ENCODE results near the gene TREML4.

The TREML4 gene

DNA sequence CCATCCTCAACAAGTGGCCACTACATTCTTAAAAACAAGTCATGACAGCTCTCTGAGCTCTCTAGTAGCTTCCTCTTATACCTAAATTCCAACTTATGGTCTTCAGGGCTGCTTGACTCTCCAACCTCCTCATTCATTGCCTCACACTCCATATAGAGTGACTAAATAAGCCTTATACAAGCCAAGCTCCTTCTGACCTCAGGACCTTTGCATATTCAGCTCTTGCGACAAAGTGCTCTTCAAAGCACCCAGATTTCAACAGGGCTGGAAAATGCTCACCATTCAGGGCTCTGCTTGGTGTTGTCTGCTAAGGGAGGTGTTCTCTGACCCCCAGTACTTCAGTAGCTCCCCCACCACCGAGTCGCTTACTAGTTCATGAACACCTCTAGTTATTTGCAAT, 30.9 kb upstream of the TREML4 start:
- H3K9me3 Mint-ChIP-seq (ENCODE audit: low read depth), result no peaks in the 10 kb centered on the region
- peaks cover 68% of the 10 kb centered on the region for H3K4me1 Mint-ChIP-seq (ENCODE audit: low read depth)
- H3K4me3 Mint-ChIP-seq, result no peak overlapping the region
- H3K27me3 Mint-ChIP-seq, result no peaks in the 10 kb centered on the region
- peak overlapping the region; percentile 13 for H3K27ac Mint-ChIP-seq
- H3K36me3 Mint-ChIP-seq, result peaks cover 3% of the 10 kb centered on the region

DNA sequence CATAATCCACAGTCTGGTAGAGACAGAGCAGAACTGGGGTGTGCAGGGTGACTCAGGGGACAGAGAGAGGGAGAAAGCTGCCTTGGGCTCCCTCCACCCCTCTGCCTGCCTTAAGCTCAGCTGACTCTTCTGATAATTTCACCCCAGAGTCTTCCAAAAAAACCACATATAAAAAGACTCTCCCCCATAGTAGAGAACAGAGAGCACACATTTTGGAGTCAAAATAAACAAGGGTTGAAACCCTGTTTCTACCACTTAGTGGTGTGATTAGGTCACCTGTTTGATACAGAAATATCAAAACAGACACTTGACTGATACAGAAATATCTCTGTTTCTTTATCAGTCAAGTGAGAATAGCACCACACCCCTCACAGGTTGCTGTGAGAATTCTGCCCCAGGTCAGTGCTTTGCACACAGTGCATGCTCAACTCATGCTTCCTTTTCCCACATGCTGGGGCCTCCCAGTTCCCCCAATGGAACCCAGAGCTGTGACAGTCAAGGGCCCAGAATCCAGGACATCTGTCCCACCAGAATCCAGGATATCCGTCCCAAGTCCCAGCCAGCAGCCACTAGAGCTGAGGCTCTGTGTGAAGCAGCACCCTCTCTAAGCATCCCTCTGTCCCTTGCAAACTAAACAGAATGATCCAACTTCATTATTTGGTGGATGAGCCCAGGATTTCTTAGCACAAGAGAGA, 28.4 kb upstream of the TREML4 start:
- Mint-ChIP-seq H3K27me3 (no peaks in the 10 kb centered on the region), H3K36me3 (peaks cover 2% of the 10 kb centered on the region), H3K27ac (peak overlapping the region; percentile 89), H3K4me1 (ENCODE audit: low read depth) (peaks cover 75% of the 10 kb centered on the region), H3K4me3 (peak overlapping the region; percentile 74), H3K9me3 (ENCODE audit: low read depth) (no peaks in the 10 kb centered on the region)

DNA sequence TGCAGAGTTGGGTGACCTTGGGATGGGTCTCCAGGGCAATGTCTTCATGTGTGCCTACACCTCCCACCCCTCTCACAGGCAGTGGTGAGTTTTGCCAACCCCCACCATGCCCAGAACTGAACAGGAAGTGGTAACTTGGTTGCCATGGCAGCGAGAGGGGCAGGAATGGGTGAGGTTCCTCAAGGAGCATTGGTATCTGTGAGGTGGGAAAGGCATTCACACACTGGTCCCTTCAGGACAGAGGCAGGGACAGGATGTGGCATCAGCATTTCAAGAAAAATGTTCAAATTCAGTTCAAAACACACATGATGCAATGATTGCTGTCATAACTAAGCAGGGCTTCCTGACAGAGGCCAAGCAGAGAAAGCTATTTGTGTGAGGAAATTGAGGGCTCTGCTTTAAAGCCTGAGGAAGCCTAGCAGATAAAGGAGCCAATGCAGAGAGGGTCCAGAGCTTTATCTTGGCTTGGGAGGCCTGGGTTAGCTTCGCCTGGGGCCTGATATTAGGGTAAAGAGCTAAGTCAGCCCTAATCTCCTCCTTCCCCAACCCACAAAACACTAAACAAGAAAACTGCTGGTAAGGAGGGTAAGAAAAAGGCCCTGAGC, 27.8 kb upstream of the TREML4 start:
- H3K4me1 Mint-ChIP-seq (ENCODE audit: low read depth), result peaks cover 72% of the 10 kb centered on the region
- peak overlapping the region; percentile 74 for H3K4me3 Mint-ChIP-seq
- H3K27me3 Mint-ChIP-seq, result no peaks in the 10 kb centered on the region
- no peaks in the 10 kb centered on the region for H3K9me3 Mint-ChIP-seq (ENCODE audit: low read depth)
- H3K36me3 Mint-ChIP-seq, result no peaks in the 10 kb centered on the region
- H3K27ac Mint-ChIP-seq, result peak overlapping the region; percentile 89

DNA sequence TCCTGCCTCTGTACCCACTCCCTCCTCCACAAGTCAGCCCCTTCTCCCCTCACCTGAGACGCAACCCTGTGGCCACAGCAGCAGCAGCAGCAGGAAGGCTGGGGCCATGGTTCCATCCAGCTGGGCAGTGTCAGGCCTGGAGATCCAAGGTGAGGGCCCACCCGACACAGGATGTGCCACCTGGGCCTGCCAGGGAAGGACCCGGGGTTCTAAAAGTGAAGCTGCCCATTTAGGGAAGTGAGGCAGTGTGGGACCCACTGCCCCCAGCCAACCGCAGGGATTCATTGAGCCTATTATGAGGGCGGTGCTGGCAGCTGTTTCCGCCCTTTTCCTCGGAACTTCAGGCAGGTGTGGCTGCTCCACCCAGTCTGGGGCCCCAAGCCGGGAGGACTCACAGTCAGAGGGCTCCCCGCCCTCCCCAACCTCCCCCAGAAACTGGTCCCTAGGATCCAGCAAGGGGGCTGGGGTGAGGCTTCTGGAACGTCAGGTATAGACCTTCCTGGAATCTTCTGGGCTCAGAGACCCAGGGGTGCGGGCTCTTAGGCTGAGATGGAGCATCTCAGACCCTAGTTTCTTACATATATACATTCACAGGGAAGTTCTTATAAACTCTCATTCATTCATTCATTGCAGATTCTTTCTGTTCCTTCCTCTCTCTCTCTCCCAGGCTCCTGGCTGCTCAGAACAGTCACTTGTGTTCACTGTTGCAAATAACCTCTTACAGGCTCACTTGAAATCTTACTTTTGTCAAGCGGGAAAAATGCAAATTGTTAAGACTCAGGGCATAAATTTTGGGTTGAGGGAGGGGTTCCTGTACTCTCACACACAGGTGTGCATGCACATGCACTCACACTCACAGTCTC, 27.0 kb upstream of the TREML4 start, which contains the start of gene TREML2:
TSS of gene TREML2 (minus strand) at position 249 of the 863 bp plus-strand sequence. CDS start at position 108, 141 bp downstream.
- Mint-ChIP-seq H3K4me1 (ENCODE audit: low read depth) (peaks cover 72% of the 10 kb centered on the region), H3K27me3 (no peaks in the 10 kb centered on the region), H3K9me3 (ENCODE audit: low read depth) (no peaks in the 10 kb centered on the region), H3K27ac (peak within 1 kb of the TSS; percentile 89), H3K36me3 (no peaks in the 10 kb centered on the region), H3K4me3 (peak within 1 kb of the TSS; percentile 74)

DNA sequence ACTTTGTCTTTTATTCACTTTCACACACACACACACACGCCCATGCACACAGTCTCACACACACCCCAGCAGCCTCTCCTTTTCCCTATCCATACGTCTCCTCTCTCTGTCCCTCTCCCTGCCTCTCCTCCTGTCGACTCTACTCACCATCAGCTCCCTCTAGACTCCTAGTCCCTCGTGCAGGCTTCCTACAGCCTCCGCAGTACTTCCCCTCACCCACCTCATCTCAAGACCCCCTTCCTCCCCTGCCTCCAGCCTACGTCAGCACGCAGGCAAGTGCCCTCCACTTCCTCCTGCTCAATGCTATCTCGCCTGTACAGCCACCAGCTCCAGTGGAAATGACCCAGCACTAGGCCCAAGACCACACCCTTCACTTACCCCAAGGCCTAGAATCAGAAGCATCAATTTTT, 26.4 kb upstream of the TREML4 start:
- H3K36me3 Mint-ChIP-seq, result no peaks in the 10 kb centered on the region
- H3K4me3 Mint-ChIP-seq, result peak overlapping the region; percentile 74
- H3K27me3 Mint-ChIP-seq, result no peaks in the 10 kb centered on the region
- no peaks in the 10 kb centered on the region for H3K9me3 Mint-ChIP-seq (ENCODE audit: low read depth)
- H3K27ac Mint-ChIP-seq, result peak overlapping the region; percentile 89
- peaks cover 69% of the 10 kb centered on the region for H3K4me1 Mint-ChIP-seq (ENCODE audit: low read depth)

DNA sequence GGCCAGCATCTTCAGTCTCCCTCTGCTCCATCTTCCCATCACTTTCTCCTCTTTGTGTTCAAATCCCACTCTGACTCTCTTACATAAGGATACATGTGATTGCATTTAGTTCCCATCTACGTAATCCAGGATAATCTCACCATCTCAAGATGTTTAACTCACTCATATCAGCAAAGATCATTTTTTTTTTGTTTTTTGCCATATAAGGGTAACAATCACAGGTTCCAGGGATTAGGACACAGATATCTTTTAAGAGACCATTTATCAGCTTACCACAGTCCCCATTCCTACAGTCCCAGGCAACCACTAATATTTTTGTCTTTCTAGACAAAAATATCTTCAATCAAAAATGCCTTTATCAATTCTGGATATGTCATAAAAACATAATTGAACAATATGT, 24.0 kb upstream of the TREML4 start:
- Mint-ChIP-seq H3K4me3 (no peak overlapping the region), H3K27me3 (no peaks in the 10 kb centered on the region), H3K4me1 (ENCODE audit: low read depth) (peaks cover 53% of the 10 kb centered on the region), H3K36me3 (peaks cover 3% of the 10 kb centered on the region), H3K9me3 (ENCODE audit: low read depth) (no peaks in the 10 kb centered on the region), H3K27ac (no peak overlapping the region)

DNA sequence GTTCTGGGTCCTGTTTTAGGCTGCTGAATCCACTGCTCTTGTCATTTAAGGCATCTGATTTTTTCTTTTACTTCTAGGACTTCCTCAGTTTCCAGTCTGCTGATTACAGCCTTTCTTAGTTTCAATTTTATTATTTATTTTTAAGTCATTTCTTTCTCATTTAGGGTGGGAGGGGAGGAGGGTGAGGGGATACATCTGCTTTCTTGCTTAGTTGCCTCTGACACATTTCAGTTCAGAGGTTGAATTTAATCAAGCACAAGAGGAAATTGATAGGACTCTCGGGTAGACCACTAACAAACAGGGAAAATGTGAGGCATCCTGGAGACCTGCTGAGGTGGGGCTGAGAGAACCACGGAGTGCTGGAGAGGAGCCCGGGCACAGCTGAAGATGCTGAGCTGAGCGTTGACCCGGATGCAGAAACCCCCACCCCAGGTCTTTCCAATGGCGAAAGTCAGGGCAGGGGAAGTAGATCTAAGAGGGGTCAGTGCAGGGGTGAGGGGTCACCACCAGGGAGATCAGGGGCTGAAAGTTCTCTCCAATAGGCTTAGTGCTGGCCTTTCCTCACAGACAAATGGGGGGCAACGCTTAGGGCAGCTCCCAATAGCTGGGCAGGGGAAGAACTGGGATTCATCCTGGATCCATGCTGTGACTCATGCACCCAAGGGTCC, 19.6 kb upstream of the TREML4 start:
- Mint-ChIP-seq H3K36me3 (peaks cover 3% of the 10 kb centered on the region), H3K27ac (no peak overlapping the region), H3K9me3 (ENCODE audit: low read depth) (no peaks in the 10 kb centered on the region), H3K4me1 (ENCODE audit: low read depth) (peaks cover 11% of the 10 kb centered on the region), H3K27me3 (no peaks in the 10 kb centered on the region), H3K4me3 (no peak overlapping the region)

DNA sequence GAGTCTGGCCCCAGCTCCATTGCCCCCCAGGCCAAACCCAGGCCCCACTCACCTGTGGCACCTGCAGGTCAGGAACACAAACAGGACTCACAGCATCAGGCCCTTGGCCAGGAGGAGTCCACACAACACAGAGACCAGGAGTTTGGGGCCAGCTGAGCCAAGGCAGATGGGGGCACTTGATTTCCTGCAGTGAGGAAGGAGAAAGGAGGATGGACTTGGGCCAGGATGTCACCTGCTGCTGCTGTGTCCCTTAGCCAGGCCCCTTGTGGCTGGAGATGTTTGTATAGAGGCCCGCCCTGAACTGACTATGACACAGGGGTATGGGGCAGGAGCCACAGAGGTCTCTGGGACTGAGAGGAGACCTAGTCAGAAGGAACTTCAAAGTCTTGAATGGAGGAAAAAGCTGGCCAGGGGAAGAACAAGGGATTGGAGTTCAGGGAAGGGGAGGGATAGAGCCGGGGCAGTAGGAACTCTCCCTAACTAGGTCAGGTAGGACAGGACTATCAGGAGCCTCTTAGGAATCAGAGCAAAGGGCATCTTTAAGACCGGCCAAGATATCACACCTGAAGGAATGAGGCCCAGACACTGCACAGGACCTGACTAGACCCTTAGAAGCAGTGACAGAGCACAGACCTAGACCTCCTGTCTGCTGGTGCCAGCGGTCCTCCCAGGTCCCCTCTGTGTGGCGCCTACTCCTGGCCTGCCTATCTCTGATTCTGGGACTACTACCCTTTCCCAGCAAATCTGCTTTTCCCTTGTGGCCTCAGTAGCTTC, 18.4 kb upstream of the TREML4 start:
- Mint-ChIP-seq H3K27ac (no peak overlapping the region), H3K27me3 (no peaks in the 10 kb centered on the region), H3K36me3 (peaks cover 7% of the 10 kb centered on the region), H3K9me3 (ENCODE audit: low read depth) (peaks cover 6% of the 10 kb centered on the region), H3K4me3 (no peak overlapping the region), H3K4me1 (ENCODE audit: low read depth) (peaks cover 5% of the 10 kb centered on the region)

DNA sequence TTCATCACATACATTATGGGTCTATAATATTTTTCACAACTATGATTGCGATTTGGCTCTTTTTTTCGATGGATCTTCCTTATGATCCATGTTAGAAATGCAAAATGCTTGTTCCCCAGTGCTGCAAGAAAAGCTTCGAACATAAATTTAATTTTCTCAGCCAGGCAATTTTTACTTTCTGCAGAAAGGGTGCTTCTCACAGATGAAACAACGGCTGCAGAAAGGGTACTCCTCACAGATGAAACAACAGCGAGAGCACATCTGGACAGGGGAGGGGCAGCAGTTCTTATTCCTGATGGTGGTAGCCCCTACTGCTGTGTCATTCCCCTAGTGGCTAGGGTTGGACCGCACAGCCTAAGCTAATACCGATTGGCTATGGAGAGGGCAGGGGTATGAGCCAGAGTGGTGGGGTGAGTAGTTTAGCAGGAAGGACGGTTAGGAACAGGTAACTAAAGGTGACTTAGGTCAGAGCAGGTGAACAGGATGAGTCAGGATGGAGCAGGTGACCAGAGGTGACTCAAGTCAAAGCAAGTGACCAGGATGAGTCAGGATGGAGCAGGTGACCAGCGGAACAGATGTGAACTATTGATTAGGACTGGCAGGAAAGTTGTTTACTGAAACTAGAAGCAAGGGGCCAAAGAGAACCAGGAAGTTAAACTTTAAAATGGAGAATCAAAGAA, 13.4 kb upstream of the TREML4 start:
- H3K27ac Mint-ChIP-seq, result no peak overlapping the region
- H3K27me3 Mint-ChIP-seq, result no peaks in the 10 kb centered on the region
- H3K4me3 Mint-ChIP-seq, result no peak overlapping the region
- H3K4me1 Mint-ChIP-seq (ENCODE audit: low read depth), result peaks cover 2% of the 10 kb centered on the region
- peaks cover 5% of the 10 kb centered on the region for H3K36me3 Mint-ChIP-seq
- peaks cover 6% of the 10 kb centered on the region for H3K9me3 Mint-ChIP-seq (ENCODE audit: low read depth)

DNA sequence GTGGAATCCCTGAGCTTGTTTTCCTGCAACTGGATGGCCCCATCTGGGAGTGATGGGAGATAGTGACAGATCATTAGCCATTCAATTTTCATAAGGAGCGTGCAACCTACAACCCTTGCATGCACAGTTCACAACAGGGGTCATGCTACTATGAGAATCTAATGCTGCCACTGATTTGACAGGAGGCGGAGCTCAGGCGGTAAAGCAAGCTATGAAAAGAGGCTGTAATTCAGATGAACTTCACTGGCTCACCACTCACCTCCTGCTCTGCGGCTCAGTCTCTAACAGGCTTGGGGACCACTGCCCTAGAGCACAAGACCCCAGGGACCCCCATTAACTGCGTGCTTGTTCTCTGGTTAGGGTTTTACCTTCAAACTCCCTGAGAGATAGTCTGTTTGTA, 12.4 kb upstream of the TREML4 start:
- H3K4me1 Mint-ChIP-seq (ENCODE audit: low read depth), result peaks cover 2% of the 10 kb centered on the region
- peaks cover 8% of the 10 kb centered on the region for H3K36me3 Mint-ChIP-seq
- peaks cover 6% of the 10 kb centered on the region for H3K9me3 Mint-ChIP-seq (ENCODE audit: low read depth)
- H3K27ac Mint-ChIP-seq, result no peak overlapping the region
- no peaks in the 10 kb centered on the region for H3K27me3 Mint-ChIP-seq
- no peak overlapping the region for H3K4me3 Mint-ChIP-seq

DNA sequence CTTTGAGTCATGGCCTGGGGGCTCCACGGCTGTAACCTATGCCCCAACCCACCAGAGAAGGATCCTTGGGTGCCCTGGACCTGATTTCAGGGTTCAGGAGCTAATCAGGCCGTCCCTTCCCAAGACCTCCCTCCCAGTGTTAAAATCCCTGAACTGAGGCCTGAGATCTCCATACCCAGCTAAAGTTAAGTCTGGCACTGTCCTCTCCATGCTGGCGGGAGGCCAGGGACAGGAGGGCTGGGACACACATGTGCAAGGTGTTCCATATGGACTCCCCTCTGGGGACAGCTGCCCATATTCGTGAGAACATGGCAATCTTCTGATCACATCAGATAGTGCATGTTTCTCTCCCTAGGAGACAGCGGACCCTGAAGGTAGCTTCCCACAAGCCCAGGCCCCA, 11.5 kb upstream of the TREML4 start:
- Mint-ChIP-seq H3K36me3 (peaks cover 8% of the 10 kb centered on the region), H3K9me3 (ENCODE audit: low read depth) (peaks cover 6% of the 10 kb centered on the region), H3K4me3 (no peak overlapping the region), H3K4me1 (ENCODE audit: low read depth) (peaks cover 2% of the 10 kb centered on the region), H3K27me3 (no peaks in the 10 kb centered on the region), H3K27ac (no peak overlapping the region)

DNA sequence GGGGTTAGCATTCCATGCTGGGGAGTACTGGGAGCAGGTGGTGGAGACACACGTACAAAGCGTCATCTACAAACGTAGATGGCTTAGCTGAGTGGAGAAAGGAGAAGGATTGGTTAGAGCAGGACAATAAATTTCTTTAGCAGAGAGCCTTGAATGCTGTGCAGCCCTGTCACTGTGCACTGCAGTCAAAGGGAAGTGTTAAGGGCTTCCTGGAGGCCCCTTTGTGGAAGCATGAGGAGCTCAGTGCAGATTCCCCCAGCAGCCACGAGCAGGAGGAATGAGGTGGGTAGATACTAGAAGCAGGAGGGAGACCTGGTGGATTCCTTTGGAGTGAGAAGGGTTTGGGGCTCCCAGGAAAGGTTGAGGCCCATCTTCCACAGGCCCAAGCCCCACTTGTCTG, 6.1 kb upstream of the TREML4 start:
- Mint-ChIP-seq H3K4me3 (no peak overlapping the region), H3K36me3 (peaks cover 3% of the 10 kb centered on the region), H3K9me3 (ENCODE audit: low read depth) (no peaks in the 10 kb centered on the region), H3K4me1 (ENCODE audit: low read depth) (peaks cover 6% of the 10 kb centered on the region), H3K27ac (no peak overlapping the region), H3K27me3 (peaks cover 2% of the 10 kb centered on the region)

DNA sequence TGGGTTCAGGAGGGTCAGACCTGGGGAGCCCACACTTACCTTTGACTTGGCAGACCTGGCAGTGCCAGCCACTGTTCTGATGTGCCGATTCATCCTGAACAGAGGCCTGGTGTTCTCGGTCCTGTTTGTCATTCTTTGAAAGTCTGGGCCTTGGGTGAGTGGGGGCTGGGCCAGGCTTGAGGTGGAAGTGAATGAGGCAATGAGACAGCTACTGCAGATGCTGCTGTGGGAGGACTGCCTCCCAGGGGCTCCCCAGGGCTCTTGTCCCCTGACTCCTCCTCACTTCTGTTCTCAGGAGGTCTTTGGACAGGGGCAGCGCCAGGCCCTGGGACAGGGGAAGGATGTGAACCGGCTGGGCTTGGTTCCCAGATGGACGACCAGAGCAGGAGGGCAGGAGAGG, 5.6 kb upstream of the TREML4 start:
- H3K4me1 Mint-ChIP-seq (ENCODE audit: low read depth), result peaks cover 6% of the 10 kb centered on the region

DNA sequence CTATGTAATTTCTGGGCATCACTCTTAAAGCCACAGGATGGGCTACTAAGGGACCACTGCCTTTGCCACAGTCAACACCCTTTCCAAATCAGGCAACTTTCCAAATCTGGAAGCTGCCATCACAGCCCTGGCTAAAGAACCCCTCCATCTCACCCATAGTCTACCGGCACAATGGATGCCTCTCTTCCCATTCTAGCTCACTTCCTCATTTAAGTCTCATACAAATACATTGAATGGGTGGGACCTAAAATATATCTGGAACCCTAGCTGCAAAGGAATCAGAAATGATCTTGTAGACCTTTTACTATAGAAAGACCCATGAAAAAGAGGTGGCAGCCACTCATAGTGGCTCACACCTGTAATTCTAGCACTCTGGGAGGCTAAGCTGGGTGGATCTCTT, 3.3 kb upstream of the TREML4 start:
- H3K27ac Mint-ChIP-seq, result no peak overlapping the region
- H3K27me3 Mint-ChIP-seq, result peaks cover 5% of the 10 kb centered on the region
- H3K36me3 Mint-ChIP-seq, result peaks cover 3% of the 10 kb centered on the region
- peaks cover 4% of the 10 kb centered on the region for H3K4me1 Mint-ChIP-seq (ENCODE audit: low read depth)
- H3K4me3 Mint-ChIP-seq, result no peak overlapping the region
- H3K9me3 Mint-ChIP-seq (ENCODE audit: low read depth), result no peaks in the 10 kb centered on the region

More for the DNA sequence above, 5.6 kb upstream of the TREML4 start:
- no peak overlapping the region for H3K4me3 Mint-ChIP-seq
- no peaks in the 10 kb centered on the region for H3K9me3 Mint-ChIP-seq (ENCODE audit: low read depth)
- no peak overlapping the region for H3K27ac Mint-ChIP-seq
- H3K27me3 Mint-ChIP-seq, result peaks cover 3% of the 10 kb centered on the region
- H3K36me3 Mint-ChIP-seq, result peaks cover 3% of the 10 kb centered on the region
